ENCODE results near the gene ARHGEF33. TPM values are rescaled to one million over a fixed set of nuclear protein-coding genes. Genes with fewer than 3 reads are reported as not detected.

Gene ARHGEF33
- total and polyA plus RNA-seq, 2 of the 13 experiments (the other 11 are each of a cell fraction or from before 2014, with no cell fraction given) = 0.04 TPM; not detected in 1

DNA sequence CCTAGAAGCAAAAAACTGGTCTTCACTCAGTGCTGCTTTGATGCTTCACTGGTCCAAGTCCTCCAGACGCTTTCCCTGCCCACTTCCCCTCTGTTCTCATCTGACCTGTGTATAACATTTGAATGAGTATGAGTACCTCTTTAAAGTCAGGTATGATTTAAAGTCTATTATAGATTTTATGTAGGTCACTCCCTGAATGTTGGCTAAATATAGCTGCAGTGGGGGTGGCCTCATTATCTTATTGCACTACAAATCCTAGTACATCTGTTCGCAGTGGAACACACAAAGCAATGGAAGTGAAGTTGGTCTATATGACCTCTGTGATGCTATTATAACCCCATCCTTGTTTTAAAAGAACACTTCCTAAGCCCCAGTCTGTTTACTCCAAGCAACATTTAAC is 33.2 kb downstream of the ARHGEF33 start:
- in situ Hi-C loops (cut with HindIII; ENCODE audit: extremely low pct_ligation_motif_present, low pct_unique_long_range_greater_than_20kb) (no loop called here), intact Hi-C loops (cut with micrococcal nuclease; ENCODE audit: unreplicated experiment) (no loop called here)
- POLR2A ChIA-PET = interaction anchor here (0.7 kb wide), 1 partner anchor 16 kb away, joined by 3 read pairs; no protein-coding TSS in a partner anchor
- H3K9ac ChIP-seq (ENCODE audit: insufficient read depth, low read depth, low read length) = no peak overlapping the region
- ATAC-seq (no peak), FAIRE-seq (no peak), DNase-seq (ENCODE audit: low spot score) (no peak)
- H3K36me3 ChIP-seq (replicated peaks in 1 of 2; ENCODE audit: control insufficient read depth in 1 of 2, insufficient read depth in 2 of 2, low read length in 2 of 2) = no peaks in the 10 kb centered on the region
- CTCF ChIA-PET (ENCODE audit: low intra/inter-chr PET ratio, low total read pairs) = no interaction called here
- no peaks in the 10 kb centered on the region for H3K9me3 ChIP-seq (ENCODE audit: low read length)
- TF ChIP-seq ATAD3A (CRISPR knock-in tag; IDR thresholded peaks at IDR 0.05) (no peak), BCL6 (CRISPR knock-in tag; IDR thresholded peaks at IDR 0.05) (no peak), MXD4 (CRISPR knock-in tag; IDR thresholded peaks at IDR 0.05) (no peak), NR3C1 (CRISPR knock-in tag; IDR thresholded peaks at IDR 0.05) (no peak), HDAC2 (CRISPR knock-in tag; IDR thresholded peaks at IDR 0.05) (no peak), REPIN1 (CRISPR knock-in tag; IDR thresholded peaks at IDR 0.05; ENCODE audit: borderline replicate concordance, low read depth) (no peak), AGO2 (optimal IDR thresholded peaks at IDR 0.05; ENCODE audit: low read depth, low read length) (no peak), NBN (conservative IDR thresholded peaks at IDR 0.05) (no peak), ZFP36 (IDR thresholded peaks at IDR 0.05; ENCODE audit: borderline replicate concordance, low read depth, low read length, partially characterized antibody) (no peak), BRCA1 (CRISPR knock-in tag; IDR thresholded peaks at IDR 0.05) (no peak), ZNF331 (CRISPR knock-in tag; IDR thresholded peaks at IDR 0.05) (no peak), ZNF343 (CRISPR knock-in tag; IDR thresholded peaks at IDR 0.05) (no peak), ISX (CRISPR knock-in tag; conservative IDR thresholded peaks at IDR 0.05) (no peak), ZNF468 (CRISPR knock-in tag; IDR thresholded peaks at IDR 0.05) (no peak)
- TF ChIP-seq, protein P1, sequence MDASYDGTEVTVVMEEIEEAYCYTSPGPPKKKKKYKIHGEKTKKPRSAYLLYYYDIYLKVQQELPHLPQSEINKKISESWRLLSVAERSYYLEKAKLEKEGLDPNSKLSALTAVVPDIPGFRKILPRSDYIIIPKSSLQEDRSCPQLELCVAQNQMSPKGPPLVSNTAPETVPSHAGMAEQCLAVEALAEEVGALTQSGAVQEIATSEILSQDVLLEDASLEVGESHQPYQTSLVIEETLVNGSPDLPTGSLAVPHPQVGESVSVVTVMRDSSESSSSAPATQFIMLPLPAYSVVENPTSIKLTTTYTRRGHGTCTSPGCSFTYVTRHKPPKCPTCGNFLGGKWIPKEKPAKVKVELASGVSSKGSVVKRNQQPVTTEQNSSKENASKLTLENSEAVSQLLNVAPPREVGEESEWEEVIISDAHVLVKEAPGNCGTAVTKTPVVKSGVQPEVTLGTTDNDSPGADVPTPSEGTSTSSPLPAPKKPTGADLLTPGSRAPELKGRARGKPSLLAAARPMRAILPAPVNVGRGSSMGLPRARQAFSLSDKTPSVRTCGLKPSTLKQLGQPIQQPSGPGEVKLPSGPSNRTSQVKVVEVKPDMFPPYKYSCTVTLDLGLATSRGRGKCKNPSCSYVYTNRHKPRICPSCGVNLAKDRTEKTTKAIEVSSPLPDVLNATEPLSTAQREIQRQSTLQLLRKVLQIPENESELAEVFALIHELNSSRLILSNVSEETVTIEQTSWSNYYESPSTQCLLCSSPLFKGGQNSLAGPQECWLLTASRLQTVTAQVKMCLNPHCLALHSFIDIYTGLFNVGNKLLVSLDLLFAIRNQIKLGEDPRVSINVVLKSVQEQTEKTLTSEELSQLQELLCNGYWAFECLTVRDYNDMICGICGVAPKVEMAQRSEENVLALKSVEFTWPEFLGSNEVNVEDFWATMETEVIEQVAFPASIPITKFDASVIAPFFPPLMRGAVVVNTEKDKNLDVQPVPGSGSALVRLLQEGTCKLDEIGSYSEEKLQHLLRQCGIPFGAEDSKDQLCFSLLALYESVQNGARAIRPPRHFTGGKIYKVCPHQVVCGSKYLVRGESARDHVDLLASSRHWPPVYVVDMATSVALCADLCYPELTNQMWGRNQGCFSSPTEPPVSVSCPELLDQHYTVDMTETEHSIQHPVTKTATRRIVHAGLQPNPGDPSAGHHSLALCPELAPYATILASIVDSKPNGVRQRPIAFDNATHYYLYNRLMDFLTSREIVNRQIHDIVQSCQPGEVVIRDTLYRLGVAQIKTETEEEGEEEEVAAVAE (CRISPR knock-in tag; IDR thresholded peaks at IDR 0.05; ENCODE audit: borderline replicate concordance) = no peak
- TF ChIP-seq, protein P2, sequence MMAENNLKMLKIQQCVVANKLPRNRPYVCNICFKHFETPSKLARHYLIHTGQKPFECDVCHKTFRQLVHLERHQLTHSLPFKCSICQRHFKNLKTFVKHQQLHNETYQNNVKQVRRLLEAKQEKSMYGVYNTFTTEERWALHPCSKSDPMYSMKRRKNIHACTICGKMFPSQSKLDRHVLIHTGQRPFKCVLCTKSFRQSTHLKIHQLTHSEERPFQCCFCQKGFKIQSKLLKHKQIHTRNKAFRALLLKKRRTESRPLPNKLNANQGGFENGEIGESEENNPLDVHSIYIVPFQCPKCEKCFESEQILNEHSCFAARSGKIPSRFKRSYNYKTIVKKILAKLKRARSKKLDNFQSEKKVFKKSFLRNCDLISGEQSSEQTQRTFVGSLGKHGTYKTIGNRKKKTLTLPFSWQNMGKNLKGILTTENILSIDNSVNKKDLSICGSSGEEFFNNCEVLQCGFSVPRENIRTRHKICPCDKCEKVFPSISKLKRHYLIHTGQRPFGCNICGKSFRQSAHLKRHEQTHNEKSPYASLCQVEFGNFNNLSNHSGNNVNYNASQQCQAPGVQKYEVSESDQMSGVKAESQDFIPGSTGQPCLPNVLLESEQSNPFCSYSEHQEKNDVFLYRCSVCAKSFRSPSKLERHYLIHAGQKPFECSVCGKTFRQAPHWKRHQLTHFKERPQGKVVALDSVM (CRISPR knock-in tag; IDR thresholded peaks at IDR 0.05) = no peak
- H3K79me2 ChIP-seq (ENCODE audit: insufficient read depth, low read length) = no peaks in the 10 kb centered on the region
- H3K4me3 ChIP-seq (replicated peaks in 1 of 3; ENCODE audit: insufficient read depth in 1 of 3, low read depth in 2 of 3, low read length in 3 of 3) = no peak overlapping the region
- H3K4me1 ChIP-seq (ENCODE audit: insufficient read depth, low read length) = peaks cover 40% of the 10 kb centered on the region
- H3K4me2 ChIP-seq (ENCODE audit: low read depth, low read length) = peak overlapping the region; percentile 45
- no peaks in the 10 kb centered on the region for H3K27me3 ChIP-seq (ENCODE audit: control insufficient read depth in 1 of 2, insufficient read depth in 2 of 2, low read length in 2 of 2)
- WGBS (ENCODE audit: low lambda C conversion rate) = 27% methylated on average over 2 of the region's 2 CpGs
- peak overlapping the region; percentile 7 for H2AFZ ChIP-seq (ENCODE audit: low read length)
- no peaks in the 10 kb centered on the region for H4K20me1 ChIP-seq (ENCODE audit: insufficient read depth, low read length)
- H3K27ac ChIP-seq (ENCODE audit: extremely low read length, insufficient read depth, low read length) = no peak overlapping the region
- BruUV-seq (replicated peaks) = no TSS peak
